ENCODE data around the gene PIK3C2G. TPM values are rescaled to one million over a fixed set of nuclear protein-coding genes. Genes with fewer than 3 reads are reported as not detected.

Gene PIK3C2G
- total RNA-seq, 1 experiment from 2014 or later = not detected

DNA sequence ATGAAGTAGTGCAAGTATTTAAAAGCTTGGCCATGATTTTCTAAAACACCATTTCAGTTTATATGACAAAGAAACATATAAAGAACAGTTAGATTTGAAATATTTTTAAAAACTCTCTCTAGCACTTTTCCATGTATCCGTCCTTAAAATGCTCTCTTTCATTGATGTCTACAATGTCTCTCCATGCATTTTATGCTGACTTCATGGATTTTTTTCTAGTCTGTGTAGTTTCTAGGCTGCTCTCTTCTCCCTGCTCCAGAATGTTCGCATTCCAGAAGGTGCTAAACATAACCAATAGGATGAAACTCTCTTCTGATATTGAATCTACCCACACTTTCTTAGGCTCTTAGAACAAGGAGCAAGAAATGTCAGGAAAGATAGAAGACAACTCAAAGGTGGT, 351.7 kb downstream of the PIK3C2G start:
- H3K4me1 ChIP-seq (ENCODE audit: insufficient read depth, low read length, poor library complexity, severe bottlenecking) = no peaks in the 10 kb centered on the region
- H3K9me3 ChIP-seq (ENCODE audit: low read depth, low read length, poor library complexity, severe bottlenecking) = no peaks in the 10 kb centered on the region
- no peaks in the 10 kb centered on the region for H3K36me3 ChIP-seq (ENCODE audit: insufficient read depth, low read length, poor library complexity, severe bottlenecking)
- H3K4me3 ChIP-seq (ENCODE audit: low read depth, low read length, poor library complexity, severe bottlenecking) = no peak overlapping the region
- no peak overlapping the region for H3K27ac ChIP-seq (ENCODE audit: low read depth, low read length, poor library complexity, severe bottlenecking)
- H3K27me3 ChIP-seq (replicated peaks; ENCODE audit: insufficient read depth, low read depth, low read length, poor library complexity) = no peaks in the 10 kb centered on the region
- no TSS peak for BruUV-seq (replicated peaks)
- CTCF ChIA-PET = no interaction called here
- TF ChIP-seq, protein P1, sequence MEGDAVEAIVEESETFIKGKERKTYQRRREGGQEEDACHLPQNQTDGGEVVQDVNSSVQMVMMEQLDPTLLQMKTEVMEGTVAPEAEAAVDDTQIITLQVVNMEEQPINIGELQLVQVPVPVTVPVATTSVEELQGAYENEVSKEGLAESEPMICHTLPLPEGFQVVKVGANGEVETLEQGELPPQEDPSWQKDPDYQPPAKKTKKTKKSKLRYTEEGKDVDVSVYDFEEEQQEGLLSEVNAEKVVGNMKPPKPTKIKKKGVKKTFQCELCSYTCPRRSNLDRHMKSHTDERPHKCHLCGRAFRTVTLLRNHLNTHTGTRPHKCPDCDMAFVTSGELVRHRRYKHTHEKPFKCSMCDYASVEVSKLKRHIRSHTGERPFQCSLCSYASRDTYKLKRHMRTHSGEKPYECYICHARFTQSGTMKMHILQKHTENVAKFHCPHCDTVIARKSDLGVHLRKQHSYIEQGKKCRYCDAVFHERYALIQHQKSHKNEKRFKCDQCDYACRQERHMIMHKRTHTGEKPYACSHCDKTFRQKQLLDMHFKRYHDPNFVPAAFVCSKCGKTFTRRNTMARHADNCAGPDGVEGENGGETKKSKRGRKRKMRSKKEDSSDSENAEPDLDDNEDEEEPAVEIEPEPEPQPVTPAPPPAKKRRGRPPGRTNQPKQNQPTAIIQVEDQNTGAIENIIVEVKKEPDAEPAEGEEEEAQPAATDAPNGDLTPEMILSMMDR (conservative IDR thresholded peaks at IDR 0.05; ENCODE audit: low read depth, low read length) = no peak
- no peak for TF ChIP-seq EZH2 (IDR thresholded peaks at IDR 0.05; ENCODE audit: borderline replicate concordance, low read depth, low read length, poor library complexity, severe bottlenecking)
- intact Hi-C loops (cut with micrococcal nuclease; ENCODE audit: unreplicated experiment) = no loop called here
- no peak for DNase-seq (ENCODE audit: low spot score)
- POLR2A ChIA-PET (ENCODE audit: low non-redundant PET) = no interaction called here

DNA sequence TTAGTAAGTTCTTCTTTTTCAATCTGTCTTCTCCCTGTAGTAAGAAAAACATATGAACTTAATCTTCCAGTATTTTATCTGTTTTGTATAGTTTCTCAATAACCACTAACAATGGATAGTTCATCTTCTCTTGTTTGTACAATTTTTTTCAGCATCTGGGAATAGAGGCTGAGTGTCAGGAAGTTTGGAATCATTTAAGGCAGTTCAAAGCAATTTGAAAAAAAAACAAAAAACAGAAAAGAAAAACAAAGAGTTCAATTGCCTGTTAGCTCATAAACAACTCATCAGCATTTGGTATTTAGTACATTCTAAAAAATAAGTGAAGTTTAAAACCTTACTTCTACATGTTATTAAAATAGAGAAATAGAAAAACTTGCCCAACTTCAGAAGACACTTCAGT, 359.7 kb downstream of the PIK3C2G start:
- Histone ChIP-seq H3K4me3 (ENCODE audit: low read depth, low read length, poor library complexity, severe bottlenecking) (no peak overlapping the region), H3K9me3 (ENCODE audit: low read depth, low read length, poor library complexity, severe bottlenecking) (no peaks in the 10 kb centered on the region), H3K27ac (ENCODE audit: low read depth, low read length, poor library complexity, severe bottlenecking) (no peak overlapping the region), H3K36me3 (ENCODE audit: insufficient read depth, low read length, poor library complexity, severe bottlenecking) (no peaks in the 10 kb centered on the region), H3K4me1 (ENCODE audit: insufficient read depth, low read length, poor library complexity, severe bottlenecking) (no peaks in the 10 kb centered on the region), H3K27me3 (replicated peaks; ENCODE audit: insufficient read depth, low read depth, low read length, poor library complexity) (no peaks in the 10 kb centered on the region)
- ChIA-PET POLR2A (ENCODE audit: low non-redundant PET) (no interaction called here), CTCF (no interaction called here)
- no peak for TF ChIP-seq EZH2 (IDR thresholded peaks at IDR 0.05; ENCODE audit: borderline replicate concordance, low read depth, low read length, poor library complexity, severe bottlenecking)
- TF ChIP-seq, protein P1 (conservative IDR thresholded peaks at IDR 0.05; ENCODE audit: low read depth, low read length) = no peak
- intact Hi-C loops (cut with micrococcal nuclease; ENCODE audit: unreplicated experiment) = no loop called here
- no peak for DNase-seq (ENCODE audit: low spot score)
- no TSS peak for BruUV-seq (replicated peaks)

DNA sequence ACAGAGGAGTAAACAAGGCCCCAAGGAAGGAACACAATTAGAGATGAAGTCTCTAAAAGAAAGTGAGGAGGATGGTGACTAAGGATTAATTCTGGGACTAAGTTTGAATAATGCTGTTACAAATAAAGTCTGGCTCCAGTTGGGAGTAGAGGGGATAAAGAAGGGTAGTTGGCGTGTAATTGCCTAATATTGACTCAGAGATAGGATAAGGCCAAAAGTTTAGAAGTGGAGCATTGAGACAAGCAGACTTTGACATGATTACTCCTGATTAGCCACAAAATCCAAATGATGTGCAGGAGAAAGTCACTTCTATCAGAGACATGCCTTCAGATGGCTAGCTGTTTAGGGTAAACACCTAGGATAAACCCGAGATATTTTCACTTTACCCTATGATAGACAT, 368.1 kb downstream of the PIK3C2G start:
- no peak for DNase-seq (ENCODE audit: low spot score)
- BruUV-seq (replicated peaks) = no TSS peak
- H3K27ac ChIP-seq (ENCODE audit: low read depth, low read length, poor library complexity, severe bottlenecking) = no peak overlapping the region
- no peaks in the 10 kb centered on the region for H3K9me3 ChIP-seq (ENCODE audit: low read depth, low read length, poor library complexity, severe bottlenecking)
- POLR2A ChIA-PET (ENCODE audit: low non-redundant PET) = no interaction called here
- no peaks in the 10 kb centered on the region for H3K36me3 ChIP-seq (ENCODE audit: insufficient read depth, low read length, poor library complexity, severe bottlenecking)
- H3K4me3 ChIP-seq (ENCODE audit: low read depth, low read length, poor library complexity, severe bottlenecking) = no peak overlapping the region
- H3K27me3 ChIP-seq (replicated peaks; ENCODE audit: insufficient read depth, low read depth, low read length, poor library complexity) = no peaks in the 10 kb centered on the region
- TF ChIP-seq, protein P1 (conservative IDR thresholded peaks at IDR 0.05; ENCODE audit: low read depth, low read length) = no peak
- no peak for TF ChIP-seq EZH2 (IDR thresholded peaks at IDR 0.05; ENCODE audit: borderline replicate concordance, low read depth, low read length, poor library complexity, severe bottlenecking)
- intact Hi-C loops (cut with micrococcal nuclease; ENCODE audit: unreplicated experiment) = no loop called here
- CTCF ChIA-PET = no interaction called here
- no peaks in the 10 kb centered on the region for H3K4me1 ChIP-seq (ENCODE audit: insufficient read depth, low read length, poor library complexity, severe bottlenecking)

Data from A673 (cell line).